Measurements from ENCODE around the gene PRPF18. TPM values are rescaled to one million over a fixed set of nuclear protein-coding genes. Genes with fewer than 3 reads are reported as not detected.
A peak's percentile ranks its signal among the peaks of the same experiment; 100 is the strongest.

The PRPF18 gene
- total and polyA plus RNA-seq, 12 donors = 6.7 to 17.1 (median 14.4) TPM

GRCh38 chr10:13670311-13670710, 83.5 kb downstream of the PRPF18 start:
- Histone ChIP-seq H3K4me3 (no peak overlapping the region), H3K36me3 (peaks cover 0 to 99% (median 54%) of the 10 kb centered on the region in 9 donors), H3K4me1 (peaks cover 0 to 40% (median 13%) of the 10 kb centered on the region in 9 donors), H3K9me3 (no peaks in the 10 kb centered on the region), H3K27ac (peak overlapping the region in 2 of 10 donors; percentile 31 to 32), H3K27me3 (no peaks in the 10 kb centered on the region)
- 67 to 72% methylated on average over 10 of the region's 10 CpGs for WGBS, 2 donors
- ATAC-seq = peak in 6 of 8 donors; percentile 21 to 64 (median 52)
- intact Hi-C loops (cut with DNase I) = loop anchor here in 2 of 10 donors (5.0 kb wide), 2 partner anchors 37 to 42 kb away; no protein-coding TSS in a partner anchor
- TF ChIP-seq CTCF (IDR thresholded peaks at IDR 0.05) = no peak
- DNase-seq = peak in 1 of 2 donors; percentile 47

GRCh38 chr10:13671904-13672303, 85.1 kb downstream of the PRPF18 start:
- peaks cover 0 to 92% (median 40%) of the 10 kb centered on the region in 9 donors for H3K36me3 ChIP-seq
- no peaks in the 10 kb centered on the region for H3K27me3 ChIP-seq
- no peaks in the 10 kb centered on the region for H3K9me3 ChIP-seq
- H3K4me1 ChIP-seq = peaks cover 0 to 45% (median 13%) of the 10 kb centered on the region in 9 donors
- 94% methylated on average over 10 of the region's 10 CpGs for WGBS, 2 donors
- no peak for TF ChIP-seq CTCF (IDR thresholded peaks at IDR 0.05)
- H3K4me3 ChIP-seq = no peak overlapping the region
- ATAC-seq (no peak), DNase-seq (no peak)
- intact Hi-C loops (cut with DNase I) = loop anchor here in 2 of 10 donors (5.0 kb wide), 2 partner anchors 35 to 40 kb away; no protein-coding TSS in a partner anchor
- H3K27ac ChIP-seq = no peak overlapping the region

- H3K36me3 ChIP-seq = peaks cover 0 to 92% (median 35%) of the 10 kb centered on the region in 9 donors
- ATAC-seq = no peak
- H3K9me3 ChIP-seq = no peaks in the 10 kb centered on the region
- no peak for DNase-seq
- intact Hi-C loops (cut with DNase I) = loop anchor here in 2 of 10 donors (5.0 kb wide), 2 partner anchors 35 to 40 kb away; no protein-coding TSS in a partner anchor
- TF ChIP-seq CTCF (IDR thresholded peaks at IDR 0.05) = no peak
- H3K27me3 ChIP-seq = no peaks in the 10 kb centered on the region
- H3K4me3 ChIP-seq = no peak overlapping the region
- H3K27ac ChIP-seq = no peak overlapping the region
- H3K4me1 ChIP-seq = peaks cover 0 to 51% (median 14%) of the 10 kb centered on the region in 9 donors
- 75 to 85% methylated on average over 7 of the region's 7 CpGs for WGBS, 2 donors
Measured at GRCh38 chr10:13672548-13672947, 85.8 kb downstream of the PRPF18 start.

GRCh38 chr10:13673156-13673555, 86.4 kb downstream of the PRPF18 start:
- Histone ChIP-seq H3K36me3 (peaks cover 0 to 92% (median 28%) of the 10 kb centered on the region in 9 donors), H3K27me3 (no peaks in the 10 kb centered on the region), H3K4me1 (peaks cover 0 to 57% (median 20%) of the 10 kb centered on the region in 9 donors), H3K4me3 (no peak overlapping the region), H3K27ac (no peak overlapping the region), H3K9me3 (no peaks in the 10 kb centered on the region)
- 85 to 89% methylated on average over 8 of the region's 8 CpGs for WGBS, 2 donors
- TF ChIP-seq CTCF (IDR thresholded peaks at IDR 0.05) = no peak
- intact Hi-C loops (cut with DNase I) = loop anchor here in 2 of 10 donors (5.0 kb wide), 2 partner anchors 34 to 39 kb away; no protein-coding TSS in a partner anchor
- no peak for ATAC-seq
- no peak for DNase-seq

Measured in heart right ventricle (tissue), 16 donors.